HG03469 (cell line): ENCODE measurements around the gene SULF2.

Experiments used
- ATAC-seq: cut with Tn5 transposase; IDR thresholded peaks from one replicate; pipeline ENCODE4 v1.9.1; 2021; ENCODE audit warnings: mild to moderate bottlenecking, moderate library complexity, moderate number of reproducible peaks; ENCODE audit not compliant: unreplicated experiment

The SULF2 gene

DNA sequence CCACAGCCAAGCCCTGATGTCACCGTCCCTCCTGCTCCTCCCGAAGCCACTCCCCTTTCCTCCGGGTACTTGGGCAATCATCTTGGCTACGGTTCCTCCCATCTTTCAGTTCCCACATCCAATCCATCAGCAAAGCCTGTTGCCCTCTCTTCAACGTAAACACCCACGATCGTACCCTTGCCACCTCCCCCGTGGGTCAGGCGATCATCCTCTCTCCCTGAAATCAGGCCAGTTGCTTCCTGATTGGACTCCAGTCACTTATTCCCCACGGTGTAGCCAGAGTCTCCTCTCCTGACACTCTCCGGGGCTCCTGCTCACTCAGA, 44.5 kb downstream of the SULF2 start:
- ATAC-seq: no peak

DNA sequence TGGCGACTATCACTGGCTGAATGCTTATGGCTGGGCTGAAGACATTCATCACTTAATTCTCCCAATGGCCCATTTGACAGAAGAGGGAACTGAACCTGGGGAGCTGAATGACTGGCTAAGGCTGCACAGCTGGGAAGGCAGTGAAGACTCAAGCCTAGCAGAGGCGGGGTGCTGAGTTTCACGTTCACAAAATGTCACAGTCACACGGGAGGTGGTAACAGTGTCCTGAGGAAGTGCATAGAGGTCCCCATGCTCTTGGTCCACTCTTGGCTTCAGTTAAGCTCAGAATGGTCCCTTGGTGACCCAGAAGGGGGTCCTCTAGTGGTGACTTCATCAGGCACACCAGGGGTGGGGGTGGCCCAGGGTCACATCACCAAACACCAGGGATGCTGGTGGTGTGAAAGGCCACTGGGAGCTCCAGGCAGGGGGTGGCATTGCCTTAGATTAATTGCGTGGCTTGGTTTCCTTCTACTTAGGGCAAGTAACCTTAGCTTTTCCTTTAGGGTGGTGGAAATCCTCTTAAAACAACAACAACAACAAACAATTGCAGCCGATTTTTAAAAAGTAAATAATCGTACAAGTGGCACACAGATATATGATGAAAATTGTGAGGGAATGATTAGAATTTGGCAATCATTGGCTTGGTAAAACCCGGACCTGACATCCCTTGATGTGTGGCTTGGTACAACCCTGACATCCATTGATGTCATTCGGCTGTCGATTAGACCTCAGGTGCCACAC, 45.0 kb downstream of the SULF2 start:
- ATAC-seq: no peak

DNA sequence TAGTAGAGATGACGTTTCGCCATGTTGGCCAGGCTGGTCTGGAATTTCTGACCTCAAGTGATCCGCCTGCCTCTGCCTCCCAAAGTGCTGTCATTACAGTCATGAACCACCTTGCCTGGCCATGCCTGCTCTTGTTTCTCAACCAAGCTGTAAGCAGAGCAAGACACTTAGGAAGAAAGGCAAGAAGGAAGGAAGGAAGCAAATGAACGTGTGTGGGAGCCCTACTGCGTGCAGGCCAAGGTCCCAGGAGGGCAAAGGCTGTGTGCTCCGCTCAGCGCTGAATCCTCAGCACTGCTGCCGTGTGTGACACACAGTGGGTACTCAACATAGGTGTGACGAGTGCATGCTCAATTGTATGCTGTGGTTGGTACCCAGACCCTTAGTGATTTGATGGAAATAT, 47.4 kb downstream of the SULF2 start:
- no peak for ATAC-seq

DNA sequence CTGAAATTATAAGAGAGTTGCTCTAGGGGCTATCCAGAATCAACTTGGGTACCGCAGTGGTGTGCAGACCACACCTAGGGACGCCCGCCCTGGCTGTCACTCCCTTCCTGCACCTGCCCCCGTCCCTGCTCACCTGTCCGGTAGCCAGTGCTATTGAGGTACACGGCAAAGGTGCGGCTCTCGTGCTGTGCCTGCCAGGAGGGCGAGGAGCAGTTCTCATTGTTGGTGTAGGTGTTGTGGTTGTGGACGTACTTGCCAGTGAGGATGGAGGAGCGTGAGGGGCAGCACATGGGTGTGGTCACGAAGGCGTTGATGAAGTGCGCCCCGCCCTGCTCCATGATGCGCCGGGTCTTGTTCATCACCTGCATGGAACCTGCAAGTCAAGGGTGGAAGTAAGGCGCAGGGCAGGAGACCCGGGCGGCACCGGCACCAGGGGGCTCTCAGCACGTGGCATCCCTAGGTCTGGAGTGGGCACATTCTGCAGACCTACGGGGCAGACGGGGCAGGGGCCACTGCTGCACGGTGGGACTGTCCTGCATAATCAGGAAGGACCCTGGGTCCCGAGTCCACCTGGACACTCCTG, 48.6 kb downstream of the SULF2 start:
- no peak for ATAC-seq

DNA sequence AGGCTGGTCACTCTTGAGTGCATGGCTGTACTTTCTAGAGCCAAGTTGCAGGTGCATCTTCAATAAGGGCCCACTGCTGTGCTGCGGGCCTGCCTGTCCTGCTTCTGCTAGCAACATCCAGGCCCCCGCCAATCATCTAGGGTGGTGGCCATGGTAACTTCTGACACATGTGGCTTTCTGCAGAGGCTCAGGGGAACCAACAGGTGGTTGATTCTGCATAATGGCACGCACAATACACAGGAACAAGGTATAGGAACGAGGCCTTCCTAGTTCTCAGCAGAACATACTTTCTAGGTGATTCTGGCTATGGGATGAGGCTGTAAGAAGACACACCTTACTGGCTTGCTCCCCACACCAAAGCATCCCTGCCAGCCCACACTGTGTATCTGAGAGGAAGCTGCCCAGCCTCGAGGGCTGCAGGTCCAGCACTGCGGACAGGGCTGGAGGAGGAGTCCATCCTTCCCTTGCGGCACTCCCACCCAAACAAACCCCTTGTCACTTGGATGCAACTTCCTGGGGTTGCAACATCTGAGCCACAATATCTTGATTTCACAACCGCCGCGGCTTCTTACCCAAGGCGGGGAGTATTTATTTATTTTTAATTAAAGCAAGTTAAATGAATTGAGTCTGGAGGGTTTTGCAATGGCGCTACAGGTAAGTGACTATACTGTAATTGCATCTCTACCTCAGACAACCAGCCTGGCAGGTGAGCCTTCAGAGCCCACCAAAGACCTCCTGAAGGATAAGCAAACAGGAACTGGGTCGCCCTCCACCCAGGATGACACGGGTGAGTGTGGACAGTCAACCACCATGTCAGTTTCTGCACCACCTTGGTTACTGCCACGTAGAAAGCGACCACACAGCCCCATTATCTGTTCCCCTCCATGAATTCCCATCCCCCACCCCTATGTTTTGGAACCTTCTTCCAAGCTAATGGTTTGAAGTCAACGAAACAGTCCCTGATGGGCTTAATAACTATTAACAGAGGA, 49.6 kb downstream of the SULF2 start:
- ATAC-seq: no peak

DNA sequence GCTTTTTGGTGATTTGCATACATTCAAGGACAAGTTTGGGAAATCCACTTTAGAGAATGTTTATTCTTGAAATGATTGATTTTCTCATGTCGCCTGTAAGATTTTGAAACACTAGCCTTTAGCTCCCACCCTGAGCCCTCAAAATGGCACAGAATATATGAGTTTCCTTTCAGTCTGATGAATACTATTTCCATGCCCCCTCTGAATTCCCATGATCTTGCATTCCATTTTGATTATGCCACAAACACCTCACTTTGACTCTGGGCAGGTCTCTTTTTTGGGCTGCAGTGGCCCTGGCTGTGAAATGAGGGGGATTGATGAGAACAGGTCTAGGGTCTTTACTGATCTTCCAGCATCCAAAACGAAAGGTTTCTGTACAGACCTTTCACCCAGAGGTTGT, 50.4 kb downstream of the SULF2 start:
- no peak for ATAC-seq

DNA sequence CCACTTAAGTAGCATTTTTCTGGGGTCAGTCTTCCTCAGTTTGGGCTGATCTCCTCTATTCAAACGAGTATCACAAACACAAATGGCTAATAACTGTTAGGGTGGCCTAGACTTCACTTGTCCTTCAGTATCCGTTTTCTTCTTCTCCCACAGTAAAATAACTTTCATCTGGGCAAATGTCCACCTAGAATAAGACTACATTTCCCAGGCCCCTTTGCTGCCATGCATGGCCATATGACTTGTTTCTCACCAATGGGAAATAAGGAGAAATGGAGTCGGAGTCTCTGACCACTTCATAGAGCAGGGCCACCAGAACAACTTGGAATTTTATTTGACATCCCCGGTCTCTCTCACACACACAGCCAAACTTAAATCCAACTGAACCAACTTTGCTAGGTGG, 51.4 kb downstream of the SULF2 start:
- no peak for ATAC-seq

DNA sequence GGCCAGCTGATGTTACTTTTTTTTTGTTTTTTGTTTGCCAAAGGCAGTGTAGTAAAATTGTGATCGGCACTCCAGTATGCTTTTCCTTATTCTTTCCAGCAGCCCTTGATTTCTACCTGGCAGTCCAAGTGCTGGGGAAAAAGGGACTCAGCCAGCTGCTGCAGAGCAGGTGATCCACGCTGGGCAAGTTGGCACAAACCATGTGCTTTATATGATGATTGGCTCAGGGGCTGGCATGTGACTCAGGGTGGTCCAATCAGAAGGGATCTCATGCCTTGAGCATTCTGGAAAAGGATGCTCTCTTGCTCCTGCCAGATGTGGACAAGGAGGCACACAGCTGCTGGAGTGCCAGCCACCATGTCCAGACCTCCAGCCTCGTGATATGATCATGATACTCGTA, 54.5 kb downstream of the SULF2 start:
- no peak for ATAC-seq

DNA sequence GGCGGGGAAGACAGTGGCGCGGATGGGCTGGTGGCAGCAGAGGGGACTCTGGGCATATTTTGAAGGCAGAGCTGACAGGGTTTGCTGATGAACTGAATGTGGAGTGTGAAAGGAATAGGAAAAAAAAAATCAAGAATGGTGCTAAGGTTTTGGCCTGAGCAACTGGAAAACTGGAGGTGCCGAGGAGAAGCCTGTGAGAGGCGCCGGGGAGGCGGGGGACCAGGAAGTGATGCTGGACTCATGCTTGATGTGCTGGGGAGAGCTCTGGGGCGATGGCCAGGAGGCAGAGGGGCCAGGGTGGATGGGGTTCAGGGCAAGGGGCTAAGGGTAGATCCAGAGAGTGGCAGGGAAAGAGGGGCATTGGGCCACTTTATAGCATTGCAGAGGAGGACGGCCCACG, 55.8 kb downstream of the SULF2 start:
- ATAC-seq: no peak

DNA sequence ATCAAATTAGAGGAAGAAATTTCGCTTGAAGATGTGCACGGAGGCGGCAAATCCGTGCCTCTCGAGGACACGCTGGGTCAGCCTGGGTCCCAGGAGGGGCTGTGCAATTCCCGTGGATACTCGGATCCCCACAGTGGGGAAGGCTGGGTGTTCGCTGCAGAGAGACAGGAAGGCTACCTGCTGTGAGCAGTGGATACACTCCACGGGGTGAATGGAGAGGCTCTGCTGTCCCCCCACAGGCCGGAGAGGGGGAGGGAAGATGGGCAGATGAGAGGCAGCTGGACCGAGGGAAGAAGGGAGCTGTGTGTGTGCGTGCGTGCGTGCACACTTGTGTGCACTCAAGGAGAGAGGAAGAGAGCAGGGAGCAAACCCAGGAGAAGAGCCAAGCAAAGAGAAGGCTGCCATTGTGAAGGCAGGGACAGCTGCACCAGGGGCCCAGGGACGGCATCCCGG, 57.3 kb downstream of the SULF2 start:
- ATAC-seq: no peak

DNA sequence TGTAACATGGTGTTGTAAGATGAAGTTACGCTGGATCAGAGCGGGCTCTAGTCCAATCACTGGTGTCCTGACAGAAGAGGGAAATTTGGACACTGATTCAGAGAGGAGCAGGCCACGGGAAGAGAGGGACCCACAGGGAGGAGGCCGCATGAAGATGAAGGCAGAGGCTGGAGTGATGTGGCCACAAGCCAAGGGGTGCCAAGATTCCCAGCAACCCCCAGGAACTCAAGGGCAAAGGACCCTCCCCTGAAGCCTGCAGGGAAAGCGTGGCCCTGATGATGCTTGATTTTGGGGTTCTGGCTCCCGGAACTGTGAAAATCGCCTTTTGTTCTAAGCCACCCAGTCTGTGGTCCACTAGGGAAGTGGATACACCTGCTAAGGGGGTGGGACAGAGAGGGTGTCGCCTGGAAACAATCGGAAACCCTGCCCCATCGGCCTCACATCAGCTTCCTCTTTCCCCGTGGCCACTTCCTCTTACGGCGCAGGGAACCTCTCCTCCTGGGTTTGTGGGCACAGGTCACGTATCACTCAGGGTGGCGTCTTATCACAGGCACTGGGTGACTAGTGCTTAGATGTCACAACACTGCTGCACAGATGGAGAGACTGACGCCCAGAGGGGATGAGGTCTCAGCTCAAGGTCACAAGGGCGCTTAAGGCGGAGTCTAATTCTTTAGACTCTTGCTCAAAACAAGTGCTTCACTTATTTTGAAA, 58.0 kb downstream of the SULF2 start:
- ATAC-seq: no peak

DNA sequence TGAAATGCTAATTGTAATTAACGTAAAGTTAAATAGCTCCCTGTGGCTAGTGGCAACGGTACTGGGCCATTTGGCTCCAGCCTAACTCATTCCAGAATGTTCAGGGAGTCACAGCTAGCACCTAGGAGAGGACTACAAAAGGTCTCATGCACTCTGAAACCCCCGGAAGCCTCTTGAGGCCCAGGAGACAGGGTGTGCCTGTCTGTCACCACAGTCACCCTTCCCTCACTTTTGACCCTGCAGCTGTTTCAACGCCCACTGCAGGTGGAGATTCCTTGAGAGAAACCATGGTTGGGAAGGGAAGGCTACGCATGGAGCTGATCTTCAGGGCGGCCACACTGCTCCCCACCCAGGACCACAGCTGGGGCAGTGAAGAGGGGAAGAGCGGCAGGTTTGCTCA, 58.6 kb downstream of the SULF2 start:
- no peak for ATAC-seq

DNA sequence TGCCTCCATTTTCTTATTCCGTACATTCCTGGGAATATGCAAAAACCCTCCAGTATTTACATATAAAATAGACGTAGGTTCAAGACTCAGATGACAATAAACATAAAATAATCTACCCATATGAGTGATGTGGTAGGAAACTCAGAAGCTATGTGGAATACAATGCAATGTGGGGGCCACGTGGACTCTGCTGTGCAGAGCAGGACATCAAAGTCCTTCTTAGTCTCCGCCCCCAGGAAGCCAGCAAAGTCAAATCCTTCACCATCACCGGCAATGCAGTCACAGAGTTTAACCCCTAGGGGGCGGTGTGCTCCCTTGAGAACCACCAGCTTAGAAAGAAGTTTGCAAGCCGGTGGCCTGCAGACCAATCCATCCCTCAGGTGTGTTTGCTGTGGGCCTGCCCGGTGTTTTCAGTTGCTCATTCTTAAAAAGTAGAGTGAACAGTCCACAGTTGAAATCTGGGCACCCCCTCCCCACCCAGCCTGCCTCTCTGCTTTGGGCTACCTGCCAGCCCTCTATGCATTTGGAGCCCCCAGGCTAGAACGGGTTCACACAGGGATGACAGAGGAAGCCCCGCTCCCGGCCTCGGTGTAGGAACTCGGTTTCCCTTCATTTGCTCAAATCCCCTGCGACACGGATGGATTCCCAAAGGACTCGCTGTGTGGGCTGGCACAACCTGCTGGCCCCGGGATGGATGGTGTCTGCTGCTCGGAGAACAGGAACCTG, 59.9 kb downstream of the SULF2 start:
- no peak for ATAC-seq

DNA sequence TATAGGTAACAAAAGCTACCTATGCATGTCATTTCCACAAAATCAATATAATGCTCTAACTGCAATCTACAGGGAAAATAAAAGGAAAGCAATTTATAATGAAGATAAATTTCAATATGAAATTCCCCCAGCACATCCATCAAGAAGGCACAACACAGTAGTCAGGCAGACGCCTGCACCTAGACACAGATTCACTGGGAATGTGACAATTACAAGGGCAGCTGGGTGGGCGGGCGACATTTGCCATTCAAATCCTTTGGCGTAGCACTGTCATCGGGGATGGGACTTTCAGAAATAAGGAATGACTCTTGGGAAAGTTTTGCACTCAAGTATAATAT, 60.4 kb downstream of the SULF2 start:
- no peak for ATAC-seq

DNA sequence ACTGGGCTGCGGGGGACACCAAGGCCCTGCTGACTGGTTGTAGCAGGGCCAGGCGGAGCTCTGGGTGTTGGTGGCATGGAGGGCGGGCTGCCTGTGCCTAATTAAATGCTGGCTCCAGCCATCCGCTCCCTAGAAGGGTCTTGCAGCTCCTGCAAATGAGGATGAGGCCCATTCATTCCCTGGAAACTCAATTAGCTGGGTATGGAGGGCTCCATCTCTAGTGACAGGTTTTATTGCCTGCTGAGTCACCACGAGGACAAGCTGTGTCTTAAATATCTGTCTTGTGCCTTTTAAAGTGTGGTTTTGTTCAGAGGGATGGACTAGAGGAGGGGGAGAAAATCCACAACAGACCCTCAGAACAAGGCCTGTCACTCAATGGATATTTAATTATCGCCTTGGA, 60.9 kb downstream of the SULF2 start:
- ATAC-seq: no peak

DNA sequence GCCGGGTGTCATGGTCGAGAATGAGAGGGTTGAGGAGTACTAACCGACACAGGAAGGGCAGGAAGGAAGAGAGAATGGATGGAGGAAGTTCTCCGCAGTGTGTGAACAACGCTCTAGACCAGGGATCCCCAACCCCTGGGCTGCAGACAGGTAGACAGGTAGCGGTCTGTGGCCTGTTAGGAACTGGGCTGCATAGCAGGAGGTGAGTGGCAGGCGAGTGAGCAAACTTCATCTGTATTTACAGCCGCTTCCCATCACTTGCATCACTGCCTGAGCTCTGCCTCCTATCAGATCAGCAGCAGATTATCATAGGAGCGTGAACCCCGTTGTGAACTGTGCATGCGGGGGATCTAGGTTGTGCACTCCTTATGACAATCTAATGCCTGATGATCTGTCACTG, 62.0 kb downstream of the SULF2 start:
- ATAC-seq: no peak

DNA sequence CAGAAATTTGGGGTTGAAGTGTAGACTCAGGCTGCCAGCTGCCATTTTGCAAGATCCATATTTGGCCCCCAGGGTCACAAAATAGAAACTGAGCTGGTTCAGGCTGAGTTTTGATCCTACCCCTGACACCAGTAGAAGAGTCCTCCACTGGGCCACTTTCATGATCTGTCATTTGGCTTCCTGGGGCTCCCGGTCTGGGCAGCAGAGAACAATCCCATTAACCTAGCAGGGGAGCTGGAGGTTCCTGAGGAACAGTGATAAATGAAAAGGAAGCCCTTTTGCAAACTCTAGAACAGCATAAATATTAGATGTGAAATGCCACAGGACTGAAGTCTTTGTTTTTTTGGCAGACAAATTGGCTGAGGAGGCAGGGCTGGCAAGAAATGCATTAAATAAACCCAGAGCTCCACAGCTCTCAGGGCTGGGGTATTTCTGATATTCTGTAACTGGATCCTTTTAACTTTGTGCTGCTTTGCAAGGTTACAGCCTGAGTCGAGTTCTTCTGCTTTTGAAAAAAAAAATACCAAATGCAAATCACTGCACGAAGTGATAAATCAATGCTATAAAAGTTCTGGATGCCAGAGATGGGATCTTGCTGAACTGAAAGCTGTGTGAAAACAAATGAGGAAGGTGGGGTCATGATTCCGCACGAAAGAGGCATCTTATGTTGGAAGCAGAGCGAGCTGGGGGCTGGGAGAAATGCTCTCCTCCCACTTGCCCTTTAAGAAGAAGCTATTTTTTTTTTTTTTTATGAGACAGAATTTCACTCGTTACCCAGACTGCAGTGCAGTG, 64.4 kb downstream of the SULF2 start:
- no peak for ATAC-seq

DNA sequence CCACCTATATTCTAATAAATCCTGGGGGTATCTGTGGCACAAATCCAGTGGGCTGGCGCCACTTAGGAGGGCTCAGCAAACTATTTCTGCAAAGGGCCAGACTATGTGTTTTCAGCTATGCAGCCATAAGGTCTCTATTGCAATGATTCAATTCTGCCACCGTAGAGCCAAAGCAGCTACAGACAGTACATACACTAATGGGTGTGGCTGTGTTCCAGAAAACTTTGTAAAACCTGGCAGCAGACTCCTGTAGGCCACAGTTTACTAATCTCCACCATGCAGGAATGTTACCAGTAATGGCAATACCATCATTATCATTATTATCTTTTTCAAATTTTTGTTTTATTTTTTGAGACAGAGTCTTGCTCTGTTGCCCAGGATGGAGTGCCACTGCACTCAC, 65.7 kb downstream of the SULF2 start:
- no peak for ATAC-seq

DNA sequence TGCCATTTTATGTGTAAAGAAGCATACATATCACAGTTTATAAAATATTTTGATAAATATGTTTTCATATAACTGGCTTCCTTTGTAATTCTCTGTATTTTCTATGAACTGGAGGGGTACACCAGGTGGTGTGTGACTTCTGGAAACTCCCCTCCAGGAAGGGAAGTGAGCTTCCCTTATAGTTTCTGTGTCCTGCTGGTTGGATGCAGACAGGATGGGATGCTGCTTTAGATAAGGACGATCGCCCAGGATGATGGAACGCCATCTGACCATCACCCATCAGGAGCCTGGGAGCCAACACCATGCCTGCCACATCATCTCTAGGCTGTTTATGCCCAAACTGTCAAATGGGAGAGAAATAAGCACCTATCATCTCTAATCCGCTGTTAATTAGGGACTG, 66.1 kb downstream of the SULF2 start:
- no peak for ATAC-seq

DNA sequence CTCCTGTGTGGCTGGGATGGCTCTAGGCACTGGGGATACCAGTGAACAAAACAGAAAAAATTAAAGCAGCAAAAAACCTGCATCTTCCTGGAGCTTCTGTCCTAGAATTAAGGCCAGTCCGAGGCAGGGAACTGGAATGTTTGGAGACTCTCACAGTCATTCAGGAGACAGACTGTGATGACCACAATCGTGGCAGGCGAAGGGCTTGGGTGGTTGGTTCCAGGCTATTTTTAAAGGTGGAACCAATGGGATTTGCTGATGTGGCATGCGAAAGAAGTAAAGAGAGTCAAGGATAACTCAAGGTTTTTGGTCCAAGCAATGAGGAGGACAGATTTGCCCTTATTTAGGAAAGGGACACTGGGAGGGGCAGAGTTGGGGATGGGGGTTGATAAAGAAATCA, 66.9 kb downstream of the SULF2 start:
- no peak for ATAC-seq
